HG03565 (cell line): Measurements from ENCODE around the gene CAMTA1.

Experiments
- ATAC-seq: cut with Tn5 transposase; IDR thresholded peaks from one replicate; pipeline ENCODE4 v1.9.1; 2021; ENCODE audit warnings: mild to moderate bottlenecking, moderate library complexity; ENCODE audit not compliant: unreplicated experiment

Gene CAMTA1

DNA sequence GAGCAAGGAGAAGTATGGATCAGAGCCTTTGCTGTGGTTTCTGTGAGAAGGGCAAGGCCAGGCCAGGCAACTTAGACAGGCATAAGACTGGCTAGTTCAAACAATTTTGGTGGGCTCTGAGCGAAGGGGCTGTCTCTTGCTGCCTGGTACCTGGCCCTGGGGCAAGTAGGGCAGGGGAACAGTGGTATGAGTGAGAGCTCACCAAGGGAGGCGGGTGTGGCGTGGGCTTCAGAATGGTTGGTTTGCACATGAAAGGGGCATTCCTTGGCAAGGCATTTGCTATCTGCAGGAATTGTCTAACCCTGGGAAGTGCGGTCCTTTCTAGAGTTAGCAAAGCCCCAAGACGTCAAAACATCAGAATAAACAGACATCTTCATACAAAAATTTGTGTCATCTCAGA, 210.5 kb downstream of the CAMTA1 start:
- ATAC-seq: no peak

DNA sequence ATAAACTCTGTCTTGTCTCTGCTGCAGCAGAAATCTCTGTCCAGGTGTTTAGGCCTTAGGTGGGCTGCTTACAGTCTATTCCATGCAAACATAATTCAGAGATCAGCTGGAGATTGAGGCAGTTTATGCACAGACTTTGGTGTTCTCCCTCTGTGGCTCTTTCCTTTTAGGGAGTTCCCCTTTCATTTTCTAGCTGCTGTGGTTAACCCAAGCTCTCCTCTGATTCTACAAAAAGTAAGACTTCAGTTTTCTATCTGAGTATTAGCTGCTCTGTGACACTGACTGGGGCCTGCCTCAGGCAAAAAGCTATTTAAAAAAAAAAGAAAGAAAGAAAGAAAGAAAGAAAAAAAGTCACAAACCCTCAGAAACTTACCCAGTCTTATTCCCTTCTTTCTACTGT, 211.1 kb downstream of the CAMTA1 start:
- peak; percentile 45 for ATAC-seq

DNA sequence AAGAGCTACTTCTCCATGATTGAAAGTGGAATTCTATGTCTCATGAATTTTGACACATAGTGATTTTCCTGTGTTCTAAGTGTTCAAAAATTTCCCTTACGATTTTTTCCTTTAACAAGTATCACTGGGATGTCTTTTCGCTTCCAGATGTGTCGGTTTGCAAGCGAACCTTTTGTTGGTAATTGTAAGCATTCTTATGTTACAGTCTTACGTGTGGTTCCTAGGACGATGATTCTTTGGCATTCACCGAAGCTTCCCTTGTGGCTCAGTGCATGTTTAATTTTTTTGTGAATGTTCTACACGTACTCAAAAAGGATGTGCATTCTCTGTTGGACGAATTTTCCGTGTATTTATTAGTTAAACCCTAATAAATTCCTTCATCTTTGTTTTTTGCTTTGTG, 211.6 kb downstream of the CAMTA1 start:
- no peak for ATAC-seq

DNA sequence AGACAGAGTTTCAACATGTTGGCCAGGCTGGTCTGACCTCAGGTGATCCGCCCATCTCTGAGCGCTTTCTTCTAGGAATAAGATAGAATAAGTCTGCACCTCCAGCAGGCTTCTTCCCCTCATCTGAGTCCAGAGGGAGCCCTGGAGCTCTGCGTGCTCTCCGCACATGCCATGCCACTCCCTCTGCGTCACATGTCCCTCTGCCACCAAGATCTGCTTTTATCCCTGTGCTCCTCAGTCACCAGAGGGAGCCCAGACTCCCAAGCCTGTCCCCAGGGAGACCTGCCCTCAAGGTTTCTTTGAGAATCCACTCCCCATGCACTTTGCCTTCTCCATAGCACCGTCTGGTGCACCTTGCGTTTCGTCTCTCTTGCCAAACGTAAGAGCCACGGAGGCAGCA, 213.0 kb downstream of the CAMTA1 start:
- ATAC-seq: no peak

DNA sequence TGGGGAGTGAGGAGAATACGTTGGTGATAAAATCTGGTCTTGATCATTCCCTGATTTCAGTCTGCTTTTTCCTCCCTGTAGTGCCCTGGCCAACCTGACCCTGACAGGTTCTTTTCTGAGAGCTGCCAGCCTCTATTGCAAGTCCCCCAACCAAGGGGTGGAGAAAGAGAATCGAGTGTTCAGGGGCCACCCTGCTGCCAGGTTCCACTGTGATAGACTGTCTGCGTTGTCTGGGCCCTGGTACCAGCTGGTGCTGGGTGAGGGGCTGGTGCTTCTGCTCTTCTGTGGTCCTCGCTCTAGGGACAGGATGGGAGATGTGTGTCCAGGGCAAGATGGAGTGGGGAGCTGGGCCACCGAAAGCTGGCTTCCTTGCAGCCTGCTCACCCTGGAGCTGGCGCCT, 214.6 kb downstream of the CAMTA1 start:
- no peak for ATAC-seq

DNA sequence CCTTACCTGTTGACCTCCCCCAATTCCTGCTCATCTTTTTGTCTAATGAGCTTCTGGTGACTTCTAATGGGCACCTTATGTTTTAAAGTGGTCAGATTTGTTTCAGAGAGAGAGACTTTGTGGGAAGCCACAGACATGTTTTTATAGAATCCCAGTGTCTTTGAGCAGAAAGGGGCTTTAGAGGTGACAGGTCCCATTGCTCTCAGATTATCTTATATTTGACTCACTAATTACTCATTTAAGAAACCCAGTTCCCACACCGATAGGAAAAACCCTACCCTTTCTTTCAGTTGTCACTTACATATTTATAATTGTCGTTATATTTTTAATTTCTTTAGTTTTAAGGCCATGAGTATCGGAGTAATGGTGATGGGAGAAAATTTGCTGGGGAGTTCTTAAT, 215.5 kb downstream of the CAMTA1 start:
- ATAC-seq: no peak

DNA sequence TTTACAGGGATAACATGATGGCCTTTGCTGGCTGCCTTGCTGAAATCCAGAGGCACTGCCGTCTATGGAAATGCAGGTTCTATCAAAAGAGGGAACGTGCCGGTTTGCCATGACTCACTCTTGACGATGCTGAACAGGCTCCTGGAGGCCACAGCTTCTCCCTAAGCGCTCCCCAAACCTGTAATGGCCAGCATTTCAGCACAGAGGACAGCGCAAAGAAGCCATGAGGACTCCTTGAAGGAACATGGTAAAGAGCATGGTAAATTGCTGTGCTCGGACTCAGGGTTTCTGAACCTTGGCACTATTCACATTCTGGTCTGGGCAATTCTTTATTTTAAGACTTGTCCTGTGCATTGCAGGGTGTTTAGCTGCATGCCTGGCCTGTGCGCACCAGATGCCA, 217.5 kb downstream of the CAMTA1 start:
- no peak for ATAC-seq

DNA sequence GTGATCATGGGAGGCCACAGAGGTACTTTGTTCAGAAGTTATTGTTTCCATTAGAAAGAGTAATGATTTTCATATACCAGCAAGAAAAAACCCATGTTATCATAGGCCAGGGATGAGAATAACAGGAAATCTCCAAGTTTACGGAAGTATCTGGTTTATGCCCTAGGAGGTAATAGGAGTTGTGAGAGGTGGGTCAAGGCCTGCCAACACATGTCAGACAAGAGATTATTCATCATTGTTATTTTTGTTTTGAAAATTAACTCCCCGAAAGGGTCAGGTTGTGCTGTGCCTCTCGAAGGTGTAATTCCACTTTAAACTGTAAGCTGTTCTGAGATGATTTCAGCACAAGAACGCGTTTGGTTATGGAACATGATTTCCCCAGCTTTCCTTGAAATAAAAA, 218.4 kb downstream of the CAMTA1 start:
- no peak for ATAC-seq

DNA sequence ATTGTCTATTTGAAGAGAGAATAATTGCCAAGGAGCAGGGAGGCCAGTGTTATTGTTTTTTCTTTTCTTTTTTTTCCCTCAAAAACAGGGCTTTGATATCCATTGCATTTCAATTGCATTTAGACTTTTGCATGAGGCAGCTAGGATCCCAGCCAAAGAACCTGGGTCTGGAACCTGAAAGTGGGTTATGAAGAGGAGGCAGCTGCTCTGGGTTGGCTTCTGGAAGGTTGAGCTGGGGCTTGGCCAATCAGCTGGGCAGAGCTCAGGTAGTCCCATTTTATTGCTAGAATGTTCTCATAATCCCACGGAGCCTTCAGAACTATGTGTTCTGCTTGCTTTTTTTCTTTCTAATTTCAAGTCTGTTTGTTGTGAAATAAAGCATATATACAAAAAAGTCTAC, 218.9 kb downstream of the CAMTA1 start:
- ATAC-seq: no peak

DNA sequence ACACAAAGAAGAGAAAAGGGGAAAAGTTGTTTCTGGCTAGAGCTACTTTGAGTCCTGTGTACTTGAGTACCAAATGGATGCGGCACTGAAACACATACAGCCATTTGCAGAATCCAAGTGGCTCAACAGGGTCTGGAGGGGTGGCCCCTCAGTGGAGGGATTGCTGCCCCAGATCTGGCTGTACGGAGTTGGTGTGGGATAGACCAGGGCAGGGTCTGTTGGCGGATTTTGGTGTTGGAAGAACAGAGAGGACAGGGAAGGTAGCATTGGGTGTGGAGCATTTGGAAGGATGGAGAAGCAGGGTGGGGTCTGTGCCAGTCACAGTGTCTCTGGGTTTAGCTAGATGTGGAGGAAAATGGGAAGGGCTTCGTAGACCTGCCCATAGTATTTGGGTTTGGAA, 220.5 kb downstream of the CAMTA1 start:
- no peak for ATAC-seq

DNA sequence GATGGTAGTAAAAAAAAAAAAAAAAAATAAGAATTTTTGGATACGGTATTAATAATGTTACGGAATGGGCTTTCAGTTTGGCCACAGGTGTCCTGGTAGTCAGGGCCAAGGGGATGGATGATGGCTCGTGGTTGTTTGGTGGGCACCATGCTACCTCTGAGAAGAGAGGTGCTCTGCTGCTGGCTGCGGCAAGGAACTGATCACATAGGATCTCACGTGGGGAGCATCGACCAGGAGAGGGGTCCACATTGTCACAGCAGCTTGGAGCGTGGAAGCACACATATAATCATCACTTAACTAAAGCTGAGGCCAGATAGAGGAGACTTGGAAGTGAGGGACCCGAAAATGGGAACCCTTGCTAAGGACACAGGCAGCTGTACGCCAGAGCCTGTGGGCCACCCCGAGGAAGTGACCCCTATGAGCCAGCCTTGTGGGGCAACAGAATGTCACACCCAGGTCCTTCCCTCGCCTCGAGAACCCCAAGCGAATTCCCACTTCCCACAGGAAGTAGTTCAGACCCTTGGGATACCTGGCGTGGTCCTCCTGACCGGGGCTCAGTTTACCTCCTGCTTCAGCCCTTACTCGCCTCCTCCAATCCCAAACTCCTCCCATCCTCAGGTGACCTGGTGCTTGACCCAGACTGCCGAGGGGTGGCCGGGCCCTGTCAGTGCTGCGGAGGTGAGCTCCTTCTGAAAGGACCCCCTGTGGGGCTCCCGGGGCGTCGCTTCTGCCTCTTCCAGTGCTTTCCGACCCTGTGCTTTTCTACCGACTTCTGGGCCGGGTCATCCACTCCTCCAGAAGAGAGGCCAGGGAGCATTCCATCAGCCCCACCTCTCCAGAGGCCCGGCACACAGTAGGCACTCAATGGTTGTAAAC, 222.0 kb downstream of the CAMTA1 start:
- ATAC-seq: no peak

DNA sequence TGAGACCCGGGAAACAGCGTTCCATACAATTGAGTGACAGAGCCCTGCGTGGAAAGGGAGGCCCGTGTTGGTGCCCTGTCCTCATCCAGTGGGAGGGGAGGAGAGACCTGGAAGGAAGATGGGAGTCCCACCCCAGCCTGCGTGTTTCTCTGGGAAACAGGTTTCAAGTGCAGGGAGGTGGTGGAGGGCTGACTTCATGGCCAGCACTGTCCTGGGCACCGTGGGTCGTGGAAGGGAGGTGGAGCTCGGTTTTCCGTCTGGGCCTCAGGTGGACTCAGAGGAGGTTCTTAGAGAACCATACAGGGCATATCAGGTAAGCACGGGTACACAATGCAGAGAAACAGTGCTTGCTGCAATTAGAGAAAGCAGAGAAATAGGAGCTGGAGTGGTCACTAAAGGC, 222.6 kb downstream of the CAMTA1 start:
- no peak for ATAC-seq

DNA sequence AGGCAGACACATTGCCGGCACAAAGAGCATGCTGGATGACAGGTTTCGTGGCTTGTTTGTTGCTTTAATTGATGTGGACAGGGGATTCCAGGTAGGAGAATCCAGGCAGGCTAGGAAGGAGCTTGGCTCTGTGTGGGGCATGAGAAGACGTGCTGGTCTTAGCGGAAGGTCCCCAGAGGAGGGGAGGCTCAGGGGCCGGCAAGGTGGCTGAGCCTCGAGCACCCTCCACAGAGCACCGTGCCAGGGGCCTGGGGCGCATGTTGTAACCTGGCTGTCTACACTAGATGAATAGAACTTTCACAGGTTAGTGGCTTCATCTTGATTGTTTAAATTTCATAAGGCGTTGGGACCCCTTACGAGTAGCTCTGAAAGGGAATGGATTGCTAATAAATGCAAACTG, 223.1 kb downstream of the CAMTA1 start:
- ATAC-seq: no peak

DNA sequence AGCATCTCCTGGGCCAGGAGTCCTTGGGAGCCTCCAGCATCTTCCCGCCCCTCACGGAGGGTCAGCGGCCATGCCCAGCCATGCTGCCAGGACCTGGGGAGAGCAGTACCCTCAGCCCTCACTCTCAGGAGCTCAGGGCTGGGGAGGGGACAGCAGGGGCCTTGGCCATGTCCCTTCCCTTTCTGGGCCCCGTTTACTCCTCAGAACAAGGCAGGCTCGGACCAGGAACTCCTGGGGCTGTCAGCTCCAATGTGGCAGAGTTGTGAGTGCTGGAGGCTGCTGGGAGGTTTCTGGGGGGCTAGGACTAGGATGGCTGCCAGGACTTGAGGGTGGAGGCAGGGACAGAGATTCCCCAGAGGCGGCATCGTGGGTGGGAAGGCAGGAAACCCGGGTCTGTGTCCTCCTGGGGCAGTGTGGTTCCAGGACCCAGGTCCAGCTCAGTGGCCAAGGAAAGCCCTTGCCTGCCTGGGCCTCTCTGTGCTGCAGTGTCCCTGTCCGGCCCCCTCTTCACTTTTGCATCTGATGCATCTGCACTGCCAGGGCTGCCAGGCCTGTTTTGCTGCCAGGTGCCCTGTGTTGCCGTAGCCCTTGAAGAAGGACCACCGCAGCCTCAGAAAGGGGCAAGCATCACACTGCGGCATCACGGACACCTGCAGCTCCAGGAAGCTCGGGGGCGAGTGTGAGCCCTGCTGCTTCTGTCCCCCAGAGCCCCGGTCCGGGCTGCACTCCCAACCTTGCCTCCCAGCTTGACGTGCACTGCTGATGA, 223.9 kb downstream of the CAMTA1 start:
- no peak for ATAC-seq

DNA sequence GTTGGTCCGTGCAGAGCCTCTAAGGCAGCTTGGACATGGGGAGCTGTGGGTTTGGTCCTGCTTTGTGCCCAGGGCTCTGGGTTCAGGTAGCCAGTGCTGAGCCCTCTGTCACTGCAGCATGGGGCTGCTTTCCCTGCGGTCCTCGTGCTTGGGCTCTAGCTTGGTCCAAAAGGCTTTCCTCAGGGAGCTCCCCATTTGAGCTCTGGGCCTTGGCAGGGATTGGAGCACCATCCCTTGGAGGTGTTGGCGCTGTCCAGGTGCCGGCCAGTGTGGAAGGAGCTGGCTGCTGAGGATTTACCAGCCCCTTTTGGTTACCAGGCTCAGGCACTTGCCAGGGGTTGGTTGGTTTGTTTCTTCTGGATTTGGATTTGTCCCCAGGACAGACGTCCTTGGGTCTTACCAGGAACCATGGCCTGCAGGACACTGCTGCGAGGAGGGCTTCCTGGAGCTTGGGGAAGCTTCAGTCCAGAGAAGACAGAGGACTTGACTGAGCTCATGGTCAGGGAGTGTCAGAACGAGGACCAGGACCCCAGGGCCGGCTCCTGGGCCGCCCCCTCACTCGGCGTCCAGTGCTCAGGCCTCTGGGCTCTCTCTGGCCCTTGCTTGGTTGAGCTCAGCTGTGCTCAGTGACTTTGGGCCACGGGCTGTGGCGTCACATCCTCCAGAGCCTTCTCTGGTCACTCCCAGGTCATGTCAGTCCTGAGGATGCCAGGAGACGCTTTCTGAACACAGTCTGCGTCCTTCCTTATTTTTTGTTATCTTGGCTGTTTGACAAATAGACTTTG, 224.7 kb downstream of the CAMTA1 start:
- no peak for ATAC-seq

DNA sequence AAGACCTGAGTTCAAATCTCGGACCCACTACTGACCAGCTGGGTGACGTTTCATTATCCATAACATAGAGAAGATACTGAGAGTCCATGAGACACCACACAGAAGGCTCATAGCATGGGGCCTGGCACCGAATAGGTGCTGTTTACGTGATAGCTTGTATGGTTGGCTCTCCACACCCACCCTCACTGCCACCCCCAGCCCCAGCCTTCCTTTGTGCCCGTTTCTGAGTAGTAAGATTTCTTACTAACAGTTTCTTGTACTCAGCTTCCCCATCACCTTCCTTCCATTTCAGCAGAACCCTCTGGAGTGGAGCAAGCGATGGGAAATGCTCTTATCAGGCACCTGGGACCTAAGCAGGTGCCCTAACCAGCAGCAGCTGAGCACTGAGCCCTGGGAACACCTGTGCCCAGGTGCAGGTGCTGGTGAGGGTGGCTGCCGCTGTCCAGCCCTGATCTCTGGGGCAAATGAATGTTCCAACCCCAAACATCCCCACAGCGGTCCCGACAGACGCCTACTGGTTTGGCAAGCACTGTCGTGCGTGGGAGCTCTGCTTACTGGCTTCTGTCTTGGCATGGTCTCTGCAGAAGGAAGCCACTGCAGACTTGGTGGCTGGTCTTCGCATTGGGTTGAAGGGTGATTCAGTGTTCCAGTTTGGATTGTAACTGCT, 225.4 kb downstream of the CAMTA1 start:
- ATAC-seq: no peak

DNA sequence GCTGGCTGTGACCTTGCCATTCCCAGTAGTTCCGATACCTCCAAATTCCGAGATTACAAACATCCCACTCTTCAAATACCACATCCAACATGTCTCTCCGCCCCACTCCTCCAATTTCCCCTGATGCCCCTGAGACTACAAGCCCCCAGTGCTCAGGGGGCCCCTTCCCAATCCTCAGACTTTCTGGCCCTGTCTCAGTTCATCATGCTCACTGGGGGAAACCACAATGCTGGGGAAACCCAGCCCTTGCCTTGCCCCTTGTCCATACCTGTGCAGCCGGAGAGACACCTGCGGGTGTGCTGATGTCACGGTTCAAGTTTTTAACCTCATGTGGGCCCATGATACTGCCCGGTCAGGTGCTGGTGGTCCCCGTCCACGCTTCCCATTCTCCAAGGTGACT, 226.6 kb downstream of the CAMTA1 start:
- ATAC-seq: no peak

DNA sequence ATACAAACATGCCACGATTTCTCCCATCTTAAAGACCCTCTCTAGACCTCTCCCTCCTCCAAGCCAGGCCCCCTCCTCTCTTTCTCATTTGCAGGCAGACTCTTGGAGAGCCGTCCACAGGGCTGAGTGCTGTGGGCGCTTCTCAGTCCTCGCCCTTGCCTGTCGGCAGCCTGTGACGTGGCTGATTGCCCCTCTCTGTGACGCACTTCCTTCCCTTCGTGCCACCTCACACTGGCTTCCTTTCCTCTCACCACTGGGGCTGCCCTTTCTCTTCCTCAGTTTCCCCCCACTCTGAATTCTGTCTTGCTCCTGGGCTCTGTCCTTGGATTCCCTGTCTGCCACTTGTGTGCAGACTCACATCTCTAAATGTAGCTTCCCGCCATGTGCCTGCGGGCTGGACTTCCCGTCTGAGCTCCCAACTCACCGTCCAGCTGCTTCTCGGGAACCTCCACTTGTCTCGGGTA, 227.2 kb downstream of the CAMTA1 start:
- ATAC-seq: no peak

DNA sequence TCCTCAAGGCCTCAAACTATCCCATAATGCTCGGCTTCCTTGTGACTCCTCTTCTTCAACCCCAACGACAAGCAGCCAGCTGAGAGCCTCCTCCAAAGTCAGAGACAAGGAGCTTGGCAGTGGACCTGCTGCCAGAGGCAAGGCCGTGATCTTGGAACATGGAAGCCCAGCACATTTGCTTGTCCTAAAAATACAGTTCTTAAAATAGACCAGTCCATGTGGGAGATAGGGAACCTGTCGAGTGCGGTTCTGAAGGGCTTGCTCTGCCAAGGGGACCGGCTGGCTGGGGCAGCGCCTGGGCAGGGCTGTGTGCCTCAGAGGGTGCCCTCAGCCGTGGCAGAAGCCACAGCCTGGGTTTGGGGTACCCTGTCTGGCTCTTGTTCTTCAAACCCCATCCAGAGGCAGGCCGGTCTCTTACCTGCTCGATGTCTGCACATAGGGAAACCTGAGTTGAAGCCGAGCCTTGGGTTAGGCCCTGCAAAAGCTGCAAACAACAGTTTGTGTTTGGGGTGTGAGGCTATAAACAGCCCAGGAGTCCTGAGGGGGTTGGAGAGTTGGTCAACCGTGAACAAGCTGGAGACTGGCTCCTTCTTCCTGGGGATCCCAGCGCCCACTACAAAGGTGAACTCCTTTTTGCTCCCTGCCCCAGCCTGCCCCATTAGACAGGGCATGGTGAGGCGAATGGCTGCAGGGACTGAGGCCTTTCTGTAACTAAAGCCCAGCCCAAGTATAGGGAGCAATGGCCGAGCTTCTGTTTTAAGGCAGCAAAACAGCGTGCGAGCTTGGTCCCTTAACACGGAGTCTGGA, 228.8 kb downstream of the CAMTA1 start:
- no peak for ATAC-seq

DNA sequence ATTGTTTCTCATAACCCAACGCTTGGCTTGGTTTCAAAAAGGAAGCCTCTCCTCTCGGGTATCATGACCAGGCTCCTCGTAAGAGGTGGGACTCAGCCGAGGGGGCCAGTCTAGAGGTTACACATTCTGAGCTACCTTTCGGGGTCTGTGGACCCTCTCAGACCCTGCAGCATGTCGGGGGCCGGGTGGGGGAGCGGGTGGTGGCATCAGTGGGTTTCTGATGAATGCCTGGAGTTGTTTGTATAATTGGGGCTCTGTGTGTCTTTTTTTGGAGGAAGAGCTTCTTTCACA, 229.3 kb downstream of the CAMTA1 start:
- ATAC-seq: no peak
